Measurements from ENCODE around the gene AEBP2. TPM values are rescaled to one million over a fixed set of nuclear protein-coding genes. Genes with fewer than 3 reads are reported as not detected.
A peak's percentile ranks its signal among the peaks of the same experiment; 100 is the strongest.

The AEBP2 gene
- total and polyA plus RNA-seq, 2 donors (not counting 3 experiments of a cell fraction or from before 2014, with no cell fraction given), result 8.8 to 42.2 TPM

GRCh38 chr12:19546027-19546426, 106.7 kb downstream of the AEBP2 start:
- H3K9me1 ChIP-seq (replicated peaks; ENCODE audit: control insufficient read depth, extremely low read depth, insufficient read depth, low read length), result no peaks in the 10 kb centered on the region
- POLR2A ChIA-PET, result interaction anchor here (1.1 to 1.5 kb wide), 3 partner anchors 19 to 39 kb away, joined by 3 to 5 read pairs (median 4); no protein-coding TSS in a partner anchor
- H3K4me3 ChIP-seq (replicated peaks in 1 of 3; ENCODE audit: insufficient read depth in 1 of 3, low read depth in 1 of 3, low read length in 3 of 3), result peak overlapping the region in 1 of 3 experiments; percentile 22
- no peaks in the 10 kb centered on the region for H3K36me3 ChIP-seq (ENCODE audit: control insufficient read depth in 2 of 2, extremely low read depth in 1 of 2, insufficient read depth in 2 of 2, low read length in 2 of 2)
- H3K4me1 ChIP-seq (ENCODE audit: control insufficient read depth, extremely low read depth, insufficient read depth, low read length), result peaks cover 23% of the 10 kb centered on the region
- dilution Hi-C loops (cut with MboI; ENCODE audit: extremely low pct_ligation_motif_present, low sequenced_read_pairs) (no loop called here), intact Hi-C loops (cut with micrococcal nuclease) (no loop called here)
- FAIRE-seq, result peak; percentile 70
- CTCF ChIA-PET, result interaction anchor here (1.1 to 2.9 kb wide), 9 partner anchors 9 to 194 kb away, joined by 4 to 19 read pairs (median 6); no protein-coding TSS in a partner anchor
- TSS peak; percentile 40 for BruUV-seq (replicated peaks)
- H3K4me2 ChIP-seq (ENCODE audit: insufficient read depth, low read length), result peak overlapping the region; percentile 88
- H3K27me3 ChIP-seq (ENCODE audit: control insufficient read depth in 2 of 2, insufficient read depth in 2 of 2, low read length in 2 of 2), result no peaks in the 10 kb centered on the region
- no peaks in the 10 kb centered on the region for H3K79me2 ChIP-seq (ENCODE audit: control insufficient read depth, insufficient read depth, low read length)
- no peaks in the 10 kb centered on the region for H4K20me1 ChIP-seq (replicated peaks; ENCODE audit: control insufficient read depth, extremely low read depth, insufficient read depth, low read length)
- peak overlapping the region; percentile 9 for H2AFZ ChIP-seq (ENCODE audit: low read depth, low read length)
- H3K9ac ChIP-seq (replicated peaks; ENCODE audit: extremely low read depth, insufficient read depth, low read length), result peak overlapping the region; percentile 69
- peak overlapping the region; percentile 84 for H3K27ac ChIP-seq (ENCODE audit: insufficient read depth, low read depth, low read length)
- peak; percentile 71 for DNase-seq (ENCODE audit: low read depth, low spot score)
- no peaks in the 10 kb centered on the region for H3K9me3 ChIP-seq (replicated peaks; ENCODE audit: control insufficient read depth, insufficient read depth, low read length)
- no peak for TF ChIP-seq JUN (IDR thresholded peaks at IDR 0.05; ENCODE audit: borderline replicate concordance, insufficient read depth, insufficient read length, low read depth)
- TF ChIP-seq MAX (IDR thresholded peaks at IDR 0.05; ENCODE audit: insufficient read depth, insufficient read length), result no peak
- no peak for TF ChIP-seq GATA2 (IDR thresholded peaks at IDR 0.05; ENCODE audit: insufficient read depth, insufficient read length, low read depth, low read length)
- no peak for TF ChIP-seq EZH2 (IDR thresholded peaks at IDR 0.05; ENCODE audit: borderline replicate concordance, low read depth, low read length, severe bottlenecking)
- no peak for TF ChIP-seq MYC (IDR thresholded peaks at IDR 0.05; ENCODE audit: low read depth, low read length)
- TF ChIP-seq POLR2A (IDR thresholded peaks at IDR 0.05; ENCODE audit: low read depth, low read length), result no peak
- no peak for TF ChIP-seq CTCF (IDR thresholded peaks at IDR 0.05; ENCODE audit: extremely low read depth in 1 of 2, insufficient read depth in 1 of 2, low read depth in 1 of 2, low read length in 2 of 2)
- no peak for TF ChIP-seq FOS (IDR thresholded peaks at IDR 0.05; ENCODE audit: borderline replicate concordance, insufficient read depth, low read length)
- TF ChIP-seq POLR2AphosphoS5 (IDR thresholded peaks at IDR 0.05; ENCODE audit: insufficient read depth, low read depth, low read length), result no peak

All from endothelial cell of umbilical vein (primary cell).